OCI-LY3 (cell line): ENCODE measurements around the gene MAP3K10.

Experiments
- H2AFZ ChIP-seq: fragments of 200-600, 300-600 bp; shearing (Covaris generic); 2 replicates; pipeline ENCODE4 v1.6.0; 2014; ENCODE audit warnings: antibody characterized with exemption, low read depth, low read length
- H3K27ac ChIP-seq: fragments of 200-600, 300-600 bp; sonication (generic); 2 replicates; pipeline ENCODE4 v1.5.1; 2014; ENCODE audit warnings: mild to moderate bottlenecking, low read length, moderate library complexity, mixed read lengths
- H3K27me3 ChIP-seq: fragments of 200-600, 300-600 bp; sonication (generic); 2 replicates; pipeline ENCODE4 v1.6.1; 2014; ENCODE audit warnings: low read depth, low read length, mixed read lengths
- H3K36me3 ChIP-seq: fragments of 200-600, 300-600 bp; sonication (generic); replicated peaks from 2 replicates; pipeline ENCODE3; 2014; ENCODE audit warnings: low read depth, low read length, mixed read lengths
- H3K4me1 ChIP-seq: fragments of 300-600, 200-600 bp; sonication (generic); 2 replicates; pipeline ENCODE4 v1.6.1; 2014; ENCODE audit warnings: low read length, mixed read lengths
- H3K4me2 ChIP-seq: fragments of 200-600, 300-600 bp; sonication (generic); 2 replicates; pipeline ENCODE4 v1.6.1; 2014; ENCODE audit warnings: low read length, mixed read lengths
- H3K4me3 ChIP-seq: fragments of 300-600, 200-600 bp; sonication (generic); 2 replicates; pipeline ENCODE4 v1.5.1; 2014; ENCODE audit warnings: antibody characterized with exemption, mild to moderate bottlenecking, low read length, moderate library complexity
- H3K79me2 ChIP-seq: fragments of 300-600, 200-600 bp; shearing (Covaris generic); 2 replicates; pipeline ENCODE4 v1.6.1; 2014; ENCODE audit warnings: mild to moderate bottlenecking, low read length, mixed read lengths
- H3K9ac ChIP-seq: fragments of 300-600, 200-600 bp; shearing (Covaris generic); 2 replicates; pipeline ENCODE4 v1.6.0; 2014; ENCODE audit warnings: mild to moderate bottlenecking, low read length, moderate library complexity
- H3K9me3 ChIP-seq: fragments of 200-600, 300-600 bp; shearing (Covaris generic); 2 replicates; pipeline ENCODE4 v1.6.1; 2014; ENCODE audit warnings: low read length, mixed read lengths; ENCODE audit not compliant: insufficient read depth
- H4K20me1 ChIP-seq: fragments of 200-600, 300-600 bp; sonication (generic); 2 replicates; pipeline ENCODE4 v1.6.1; 2016; ENCODE audit warnings: low read length, mixed read lengths; ENCODE audit not compliant: insufficient read depth
- EZH2phosphoT487 ChIP-seq: fragments of 200-600 bp; shearing (Covaris generic); IDR thresholded peaks from 2 replicates; pipeline ENCODE4 v1.6.1; 2018; ENCODE audit warnings: antibody characterized with exemption, mixed run types, low read depth
- TF ChIP-seq, protein P1 (sequence below): fragments of 200-600, 300-600 bp; sonication (generic); IDR thresholded peaks from 2 replicates; pipeline ENCODE4 v1.5.1; 2014; ENCODE audit warnings: antibody characterized with exemption, low read length, low read depth

The MAP3K10 gene

DNA sequence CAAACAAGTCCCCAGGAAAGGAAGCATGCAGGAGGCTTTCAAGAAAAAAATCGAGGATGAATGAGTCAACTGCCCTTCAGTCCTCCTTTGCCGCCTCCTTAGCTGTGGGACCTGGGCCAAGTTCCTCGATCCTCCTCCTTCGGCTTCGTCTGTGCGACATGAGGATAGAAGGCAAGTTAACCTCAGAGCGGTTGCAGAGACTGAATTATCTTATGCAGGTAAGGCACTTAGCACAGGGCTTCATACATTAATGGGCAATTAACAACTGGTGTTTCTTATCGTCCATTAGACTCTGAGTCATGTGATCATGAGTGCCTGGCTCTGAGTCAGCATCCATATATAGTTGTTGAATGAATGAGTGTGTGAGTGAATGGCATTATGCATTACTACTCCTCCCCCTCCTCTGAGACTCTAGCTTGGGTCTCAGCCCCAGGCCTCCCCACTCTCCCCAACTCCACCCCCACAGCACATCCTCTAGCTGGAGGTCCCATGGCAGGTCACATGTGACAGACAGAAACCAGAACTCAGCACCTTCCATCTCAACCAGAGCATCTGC is 28.6 kb downstream of the MAP3K10 start:
- Histone ChIP-seq H3K9me3 (no peaks in the 10 kb centered on the region), H2AFZ (no peak overlapping the region), H3K36me3 (no peaks in the 10 kb centered on the region), H4K20me1 (no peaks in the 10 kb centered on the region), H3K4me2 (peak overlapping the region; percentile 10; the same call in 1 of the 2 replicates), H3K27ac (no peak overlapping the region), H3K4me3 (no peak overlapping the region), H3K4me1 (peaks cover 9% of the 10 kb centered on the region), H3K9ac (no peak overlapping the region), H3K27me3 (no peaks in the 10 kb centered on the region), H3K79me2 (no peaks in the 10 kb centered on the region)
- no peak for TF ChIP-seq EZH2phosphoT487
- TF ChIP-seq, protein P1, sequence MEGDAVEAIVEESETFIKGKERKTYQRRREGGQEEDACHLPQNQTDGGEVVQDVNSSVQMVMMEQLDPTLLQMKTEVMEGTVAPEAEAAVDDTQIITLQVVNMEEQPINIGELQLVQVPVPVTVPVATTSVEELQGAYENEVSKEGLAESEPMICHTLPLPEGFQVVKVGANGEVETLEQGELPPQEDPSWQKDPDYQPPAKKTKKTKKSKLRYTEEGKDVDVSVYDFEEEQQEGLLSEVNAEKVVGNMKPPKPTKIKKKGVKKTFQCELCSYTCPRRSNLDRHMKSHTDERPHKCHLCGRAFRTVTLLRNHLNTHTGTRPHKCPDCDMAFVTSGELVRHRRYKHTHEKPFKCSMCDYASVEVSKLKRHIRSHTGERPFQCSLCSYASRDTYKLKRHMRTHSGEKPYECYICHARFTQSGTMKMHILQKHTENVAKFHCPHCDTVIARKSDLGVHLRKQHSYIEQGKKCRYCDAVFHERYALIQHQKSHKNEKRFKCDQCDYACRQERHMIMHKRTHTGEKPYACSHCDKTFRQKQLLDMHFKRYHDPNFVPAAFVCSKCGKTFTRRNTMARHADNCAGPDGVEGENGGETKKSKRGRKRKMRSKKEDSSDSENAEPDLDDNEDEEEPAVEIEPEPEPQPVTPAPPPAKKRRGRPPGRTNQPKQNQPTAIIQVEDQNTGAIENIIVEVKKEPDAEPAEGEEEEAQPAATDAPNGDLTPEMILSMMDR: no peak

DNA sequence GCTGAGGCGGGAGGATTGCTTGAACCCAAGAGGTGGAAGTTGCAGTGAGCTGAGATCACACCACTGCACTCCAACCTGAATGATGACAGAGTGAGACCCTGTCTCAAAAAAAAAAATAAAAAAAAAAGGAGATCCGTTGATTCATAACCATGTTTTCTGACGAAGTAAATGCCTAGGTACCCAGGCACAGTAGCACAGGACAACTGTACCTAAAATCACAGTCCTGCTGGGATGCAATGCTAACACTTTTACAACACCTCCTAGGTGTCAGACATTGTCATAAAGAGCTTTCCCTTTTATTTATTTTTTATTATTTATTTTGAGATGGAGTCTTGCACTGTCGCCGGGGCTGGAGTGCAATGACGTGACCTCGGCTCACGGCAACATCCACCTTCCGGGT is 29.4 kb downstream of the MAP3K10 start:
- Histone ChIP-seq H3K9ac (no peak overlapping the region), H4K20me1 (no peaks in the 10 kb centered on the region), H2AFZ (no peak overlapping the region), H3K27me3 (0 out of 2 replicates have a peak, but pooled peaks cover 3% of the 10 kb centered on the region), H3K4me3 (no peak overlapping the region), H3K9me3 (no peaks in the 10 kb centered on the region), H3K79me2 (no peaks in the 10 kb centered on the region), H3K36me3 (no peaks in the 10 kb centered on the region), H3K4me2 (no peak overlapping the region), H3K27ac (no peak overlapping the region), H3K4me1 (peaks cover 9% of the 10 kb centered on the region)
- no peak for TF ChIP-seq EZH2phosphoT487
- TF ChIP-seq, protein P1: no peak

DNA sequence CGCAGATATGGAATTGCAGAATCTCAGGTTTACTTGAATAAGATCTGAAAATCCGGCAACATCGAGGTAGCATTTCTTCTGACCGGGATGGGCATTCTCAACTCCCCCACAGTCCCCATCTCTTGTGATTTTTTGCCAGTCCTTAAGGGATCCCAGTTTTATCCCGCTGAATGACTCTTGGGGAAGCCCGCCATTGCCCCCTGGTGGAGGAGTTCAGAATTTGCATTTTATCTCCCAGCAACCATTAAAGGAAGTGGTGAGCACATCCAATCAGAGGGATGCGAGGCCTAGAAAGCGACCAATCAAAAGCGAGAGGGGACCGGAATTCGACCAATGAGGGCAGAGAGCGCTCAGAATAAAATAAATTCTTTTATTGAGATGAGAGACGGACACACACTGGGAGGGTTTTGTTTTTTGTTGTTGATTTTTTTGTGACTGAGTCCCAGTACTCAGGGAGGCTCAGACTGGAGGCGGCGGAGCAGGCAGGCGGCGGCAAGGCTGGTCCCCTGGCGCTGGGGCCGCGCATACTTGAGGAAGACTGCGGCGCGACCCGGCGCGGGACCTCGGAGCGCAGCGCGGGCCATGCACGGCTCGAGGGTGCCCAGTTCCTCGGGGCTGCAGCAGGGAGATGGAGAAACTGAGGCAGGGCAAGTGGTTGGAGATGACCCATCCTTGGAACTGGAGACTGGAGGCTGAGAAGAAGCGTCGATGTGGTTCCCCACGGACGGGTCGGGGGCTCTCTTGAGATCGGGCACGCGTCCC is 30.8 kb downstream of the MAP3K10 start:
- Histone ChIP-seq H3K36me3 (no peaks in the 10 kb centered on the region), H3K9me3 (no peaks in the 10 kb centered on the region), H3K27ac (no peak overlapping the region), H3K27me3 (0 out of 2 replicates have a peak, but pooled peaks cover 3% of the 10 kb centered on the region), H3K4me3 (no peak overlapping the region), H3K79me2 (no peaks in the 10 kb centered on the region), H2AFZ (no peak overlapping the region), H3K4me2 (peak overlapping the region; percentile 18), H3K9ac (no peak overlapping the region), H3K4me1 (peaks cover 9% of the 10 kb centered on the region), H4K20me1 (no peaks in the 10 kb centered on the region)
- no peak for TF ChIP-seq EZH2phosphoT487
- TF ChIP-seq, protein P1: peak; percentile 94

DNA sequence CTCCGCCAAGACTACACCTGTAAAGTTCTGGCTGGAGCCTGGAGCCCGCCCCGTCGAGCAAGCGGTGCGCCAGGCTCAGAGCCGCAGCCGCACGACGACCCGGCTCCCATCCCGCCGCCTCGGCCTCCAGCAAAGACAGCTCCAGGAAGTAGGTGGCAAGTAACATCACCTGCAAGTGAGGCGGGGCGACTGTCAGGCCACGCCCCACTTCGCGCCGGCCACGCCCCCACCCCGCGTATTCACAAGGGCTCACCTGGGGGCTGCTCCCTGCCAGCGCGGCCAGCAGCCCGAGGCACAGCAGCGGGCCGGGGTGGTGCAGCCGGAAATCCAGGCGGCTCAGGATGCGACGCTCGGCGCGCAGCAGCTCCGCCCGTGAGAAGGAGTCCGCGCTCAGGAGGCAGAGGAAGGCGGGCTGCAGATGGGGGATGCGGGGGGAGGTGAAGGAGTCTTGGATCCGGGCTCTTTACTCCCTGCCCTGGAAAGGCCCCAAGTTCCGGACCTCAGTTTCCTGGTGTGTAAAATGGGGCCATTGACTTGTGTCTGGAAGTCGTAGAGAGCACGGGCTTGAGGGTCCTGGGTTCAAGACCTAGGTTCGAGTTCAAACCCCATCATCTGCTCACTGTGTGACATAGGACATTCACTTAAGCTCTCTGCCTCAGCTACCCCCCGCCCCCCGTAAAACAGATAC is 32.1 kb downstream of the MAP3K10 start:
- Histone ChIP-seq H3K27ac (no peak overlapping the region), H3K79me2 (no peaks in the 10 kb centered on the region), H3K36me3 (no peaks in the 10 kb centered on the region), H3K27me3 (0 out of 2 replicates have a peak, but pooled peaks cover 3% of the 10 kb centered on the region), H4K20me1 (no peaks in the 10 kb centered on the region), H3K4me2 (no peak overlapping the region), H2AFZ (no peak overlapping the region), H3K4me3 (no peak overlapping the region), H3K9me3 (no peaks in the 10 kb centered on the region), H3K9ac (no peak overlapping the region), H3K4me1 (peaks cover 9% of the 10 kb centered on the region)
- TF ChIP-seq, protein P1: no peak
- TF ChIP-seq EZH2phosphoT487: no peak
